Loucy (cell line): ENCODE results near the gene CACNA1H.
"Not testable (repeated sequence)": the region's sequence is repeated elsewhere in the genome, so short reads cannot be mapped to it uniquely, and the experiment has no call there.

ENCODE experiments used
- H2AFZ ChIP-seq: fragments of 200-600 bp; sonication (generic); 2 replicates; pipeline ENCODE4 v1.6.0; 2016; ENCODE audit warnings: antibody characterized with exemption, mild to moderate bottlenecking, low read length, moderate library complexity
- H3F3A ChIP-seq: fragments of 200-600 bp; 2 replicates; pipeline ENCODE4 v1.6.0; 2016; ENCODE audit warnings: antibody characterized with exemption, low read depth, mild to moderate bottlenecking
- H3K27me3 ChIP-seq: fragments of 200-600 bp; sonication (generic); 2 replicates; pipeline ENCODE4 v1.6.1; 2014; ENCODE audit warnings: low read length, mild to moderate bottlenecking; ENCODE audit not compliant: insufficient read depth, poor library complexity, severe bottlenecking
- H3K36me3 ChIP-seq: fragments of 200-600 bp; sonication (generic); 2 replicates; pipeline ENCODE4 v1.6.1; 2016; ENCODE audit warnings: low read length; ENCODE audit not compliant: insufficient read depth
- H3K4me1 ChIP-seq: fragments of 200-600 bp; sonication (generic); 2 replicates; pipeline ENCODE4 v1.5.1; 2014; ENCODE audit warnings: low read length, mild to moderate bottlenecking; ENCODE audit not compliant: insufficient read depth, poor library complexity, severe bottlenecking
- H3K4me2 ChIP-seq: fragments of 200-600 bp; sonication (generic); 2 replicates; pipeline ENCODE4 v1.6.0; 2014; ENCODE audit warnings: antibody characterized with exemption, low read length, low read depth, mild to moderate bottlenecking; ENCODE audit not compliant: poor library complexity, severe bottlenecking
- H3K4me3 ChIP-seq: fragments of 200-600 bp; sonication (generic); 2 replicates; pipeline ENCODE4 v1.5.1; 2014; ENCODE audit warnings: low read length, mild to moderate bottlenecking, mixed read lengths; ENCODE audit not compliant: poor library complexity, severe bottlenecking
- H3K79me2 ChIP-seq: fragments of 200-600 bp; sonication (generic); 2 replicates; pipeline ENCODE4 v1.6.1; 2014; ENCODE audit warnings: low read length; ENCODE audit not compliant: insufficient read depth
- H3K9ac ChIP-seq: fragments of 200-600 bp; sonication (generic); 2 replicates; pipeline ENCODE4 v1.6.0; 2014; ENCODE audit warnings: mild to moderate bottlenecking, low read depth, low read length, moderate library complexity; ENCODE audit not compliant: poor library complexity, severe bottlenecking
- H3K9me2 ChIP-seq: fragments of 200-600 bp; sonication (generic); replicated peaks from 2 replicates; pipeline ENCODE4 v1.6.1; 2016; ENCODE audit warnings: low read depth, low read length, mixed read lengths
- H3K9me3 ChIP-seq: fragments of 200-600 bp; sonication (generic); 2 replicates; pipeline ENCODE4 v1.6.1; 2014; ENCODE audit warnings: mild to moderate bottlenecking, antibody characterized with exemption, low read length, low read depth; ENCODE audit not compliant: insufficient read depth
- H4K20me1 ChIP-seq: fragments of 200-600 bp; sonication (generic); 2 replicates; pipeline ENCODE4 v1.6.0; 2014; ENCODE audit warnings: antibody characterized with exemption, low read length, mild to moderate bottlenecking; ENCODE audit not compliant: insufficient read depth, poor library complexity, severe bottlenecking
- EZH2phosphoT487 ChIP-seq: fragments of 200-600 bp; IDR thresholded peaks from 2 replicates; pipeline ENCODE4 v1.6.1; 2018; ENCODE audit warnings: antibody characterized with exemption, mild to moderate bottlenecking, moderate library complexity, borderline replicate concordance
- TF ChIP-seq, protein P1 (sequence below): fragments of 200-600 bp; sonication (generic); conservative IDR thresholded peaks from 2 replicates; pipeline ENCODE4 v1.5.1; 2014; ENCODE audit warnings: mild to moderate bottlenecking, antibody characterized with exemption, low read length

The CACNA1H gene

DNA sequence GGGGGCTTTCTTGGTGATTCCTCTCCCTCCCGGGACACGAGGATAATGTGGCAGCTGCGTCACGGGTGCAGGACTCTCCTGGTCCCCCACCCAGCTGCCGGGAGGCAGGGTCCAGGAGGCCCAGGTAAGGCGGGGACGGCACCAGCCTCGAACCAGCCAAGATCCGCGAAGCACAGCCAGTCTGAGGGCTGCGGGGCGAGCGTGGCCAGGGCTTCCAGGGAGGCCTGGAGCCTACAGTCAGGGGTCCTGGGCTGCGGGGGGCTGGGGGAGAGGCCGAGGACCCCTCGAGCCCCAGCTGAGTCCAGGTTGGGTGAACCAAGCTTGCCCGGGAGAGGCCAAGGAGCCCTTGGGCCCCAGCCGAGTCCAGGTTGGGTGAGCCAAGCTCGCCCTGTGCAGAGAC is 112.9 kb downstream of the CACNA1H start:
- no peaks in the 10 kb centered on the region for H3K79me2 ChIP-seq
- no peaks in the 10 kb centered on the region for H3K9me2 ChIP-seq
- H3K4me1 ChIP-seq = no peaks in the 10 kb centered on the region
- H3K36me3 ChIP-seq = no peaks in the 10 kb centered on the region
- no peak overlapping the region for H2AFZ ChIP-seq
- H3K27me3 ChIP-seq = no peaks in the 10 kb centered on the region
- TF ChIP-seq, protein P1, sequence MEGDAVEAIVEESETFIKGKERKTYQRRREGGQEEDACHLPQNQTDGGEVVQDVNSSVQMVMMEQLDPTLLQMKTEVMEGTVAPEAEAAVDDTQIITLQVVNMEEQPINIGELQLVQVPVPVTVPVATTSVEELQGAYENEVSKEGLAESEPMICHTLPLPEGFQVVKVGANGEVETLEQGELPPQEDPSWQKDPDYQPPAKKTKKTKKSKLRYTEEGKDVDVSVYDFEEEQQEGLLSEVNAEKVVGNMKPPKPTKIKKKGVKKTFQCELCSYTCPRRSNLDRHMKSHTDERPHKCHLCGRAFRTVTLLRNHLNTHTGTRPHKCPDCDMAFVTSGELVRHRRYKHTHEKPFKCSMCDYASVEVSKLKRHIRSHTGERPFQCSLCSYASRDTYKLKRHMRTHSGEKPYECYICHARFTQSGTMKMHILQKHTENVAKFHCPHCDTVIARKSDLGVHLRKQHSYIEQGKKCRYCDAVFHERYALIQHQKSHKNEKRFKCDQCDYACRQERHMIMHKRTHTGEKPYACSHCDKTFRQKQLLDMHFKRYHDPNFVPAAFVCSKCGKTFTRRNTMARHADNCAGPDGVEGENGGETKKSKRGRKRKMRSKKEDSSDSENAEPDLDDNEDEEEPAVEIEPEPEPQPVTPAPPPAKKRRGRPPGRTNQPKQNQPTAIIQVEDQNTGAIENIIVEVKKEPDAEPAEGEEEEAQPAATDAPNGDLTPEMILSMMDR = no peak
- no peak for TF ChIP-seq EZH2phosphoT487
- H3K9ac ChIP-seq = no peak overlapping the region
- no peak overlapping the region for H3K4me3 ChIP-seq
- no peaks in the 10 kb centered on the region for H3F3A ChIP-seq
- H3K4me2 ChIP-seq = no peak overlapping the region
- H4K20me1 ChIP-seq = no peaks in the 10 kb centered on the region
- no peaks in the 10 kb centered on the region for H3K9me3 ChIP-seq

DNA sequence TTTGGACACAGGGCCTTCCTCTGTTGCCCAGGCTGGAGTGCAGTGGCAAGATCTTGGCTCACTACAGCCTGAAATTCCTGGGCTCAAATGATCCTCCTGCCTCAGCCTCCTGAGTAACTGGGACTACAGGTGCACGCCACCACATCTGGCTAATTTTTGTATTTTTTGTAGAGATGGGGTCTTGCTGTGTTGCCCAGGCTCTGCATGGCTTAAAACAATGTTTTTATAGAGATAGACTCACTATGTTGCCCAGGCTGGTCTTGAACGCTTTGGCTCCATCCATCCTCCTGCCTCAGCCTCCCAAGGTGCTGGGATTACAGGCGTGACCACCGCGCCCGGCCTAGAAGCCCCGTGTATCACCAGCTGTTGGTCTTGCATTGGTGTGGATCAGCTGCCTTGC is 116.5 kb downstream of the CACNA1H start:
- not testable (repeated sequence) for H3K79me2 ChIP-seq, H2AFZ ChIP-seq, H3K4me1 ChIP-seq, H3K4me2 ChIP-seq, H3K9ac ChIP-seq, H3K9me3 ChIP-seq, H3F3A ChIP-seq, H3K36me3 ChIP-seq, H4K20me1 ChIP-seq, H3K9me2 ChIP-seq, H3K4me3 ChIP-seq, H3K27me3 ChIP-seq

GRCh38 chr16:1271380-1271723 is 118.4 kb downstream of the CACNA1H start:
- no peaks in the 10 kb centered on the region for H3F3A ChIP-seq
- TF ChIP-seq, protein P1 = no peak
- TF ChIP-seq EZH2phosphoT487 = no peak
- no peak overlapping the region for H2AFZ ChIP-seq
- no peaks in the 10 kb centered on the region for H3K79me2 ChIP-seq
- H3K4me1 ChIP-seq = no peaks in the 10 kb centered on the region
- H3K4me3 ChIP-seq = no peak overlapping the region
- no peaks in the 10 kb centered on the region for H3K9me3 ChIP-seq
- no peak overlapping the region for H3K4me2 ChIP-seq
- no peaks in the 10 kb centered on the region for H3K27me3 ChIP-seq
- H3K9ac ChIP-seq = no peak overlapping the region
- no peaks in the 10 kb centered on the region for H4K20me1 ChIP-seq
- no peaks in the 10 kb centered on the region for H3K36me3 ChIP-seq
- H3K9me2 ChIP-seq = no peaks in the 10 kb centered on the region
